AG08396 (cell line): ENCODE data around the gene PKP4.
"Not testable (repeated sequence)": the region's sequence is repeated elsewhere in the genome, so short reads cannot be mapped to it uniquely, and the experiment has no call there.

Experiments
- DNase-seq: peaks from one replicate; pipeline ENCODE4 v3.0.0; 2012; ENCODE audit warnings: low spot score, mixed read lengths

PKP4 gene

GRCh38 chr2:158464426-158465281 lies 7.9 kb downstream of the PKP4 start:
- DNase-seq = no peak

- DNase-seq = no peak
These were observed 10.5 kb downstream of the PKP4 start for GRCh38 chr2:158467248-158467647.

GRCh38 chr2:158472829-158473228 lies 16.1 kb downstream of the PKP4 start:
- DNase-seq = not testable (repeated sequence)

GRCh38 chr2:158473300-158473699 lies 16.5 kb downstream of the PKP4 start:
- DNase-seq = not testable (repeated sequence)

GRCh38 chr2:158473719-158474392 lies 17.1 kb downstream of the PKP4 start:
- no peak for DNase-seq

- not testable (repeated sequence) for DNase-seq
These were observed 17.8 kb downstream of the PKP4 start for GRCh38 chr2:158474526-158475011.

GRCh38 chr2:158477202-158477601 lies 20.4 kb downstream of the PKP4 start:
- no peak for DNase-seq

GRCh38 chr2:158478237-158478636 lies 21.5 kb downstream of the PKP4 start:
- DNase-seq = no peak

GRCh38 chr2:158478816-158479215 lies 22.1 kb downstream of the PKP4 start:
- no peak for DNase-seq

GRCh38 chr2:158481116-158481515 lies 24.4 kb downstream of the PKP4 start:
- no peak for DNase-seq

GRCh38 chr2:158482594-158482993 lies 25.8 kb downstream of the PKP4 start:
- DNase-seq = no peak

- no peak for DNase-seq
These were observed 28.3 kb downstream of the PKP4 start for GRCh38 chr2:158484892-158485556.

GRCh38 chr2:158486150-158486969 lies 29.6 kb downstream of the PKP4 start:
- no peak for DNase-seq

GRCh38 chr2:158486970-158487325 lies 30.2 kb downstream of the PKP4 start:
- no peak for DNase-seq

GRCh38 chr2:158487419-158487818 lies 30.7 kb downstream of the PKP4 start:
- peak; percentile 51 for DNase-seq

GRCh38 chr2:158488442-158489216 lies 31.9 kb downstream of the PKP4 start:
- DNase-seq = no peak

GRCh38 chr2:158489366-158490112 lies 32.8 kb downstream of the PKP4 start:
- DNase-seq = no peak

GRCh38 chr2:158491072-158491471 lies 34.3 kb downstream of the PKP4 start:
- no peak for DNase-seq

- no peak for DNase-seq
These were observed 36.7 kb downstream of the PKP4 start for GRCh38 chr2:158493458-158493857.

- DNase-seq = peak; percentile 26
These were observed 38.4 kb downstream of the PKP4 start for GRCh38 chr2:158495175-158495574.
